Karpas-422 (cell line): ENCODE results near the gene GSTP1. TPM values are rescaled to one million over a fixed set of nuclear protein-coding genes. Genes with fewer than 3 reads are reported as not detected.
"Not testable (repeated sequence)": the region's sequence is repeated elsewhere in the genome, so short reads cannot be mapped to it uniquely, and the experiment has no call there.

Source experiments
- DNase-seq: peaks from one replicate; pipeline ENCODE4 v3.0.0-alpha.2; 2015
- H2AFZ ChIP-seq: fragments of 200-600 bp; sonication (generic); 2 replicates; pipeline ENCODE4 v1.6.1; 2014; ENCODE audit warnings: antibody characterized with exemption, low read length, mixed read lengths
- H3K27ac ChIP-seq: fragments of 200-600 bp; sonication (generic); 2 replicates; pipeline ENCODE4 v1.5.1; 2014; ENCODE audit warnings: mild to moderate bottlenecking, low read length, moderate library complexity
- H3K27me3 ChIP-seq: fragments of 200-600 bp; sonication (generic); 2 replicates; pipeline ENCODE4 v1.6.1; 2014; ENCODE audit warnings: low read length, mixed read lengths
- H3K36me3 ChIP-seq: fragments of 200-600 bp; sonication (generic); 2 replicates; pipeline ENCODE4 v1.6.1; 2014; ENCODE audit warnings: low read length, mixed read lengths; ENCODE audit not compliant: insufficient read depth
- H3K4me1 ChIP-seq: fragments of 200-600 bp; sonication (generic); 2 replicates; pipeline ENCODE4 v1.6.1; 2014; ENCODE audit warnings: mild to moderate bottlenecking, low read length, mixed read lengths
- H3K4me2 ChIP-seq: fragments of 200-600 bp; sonication (generic); 2 replicates; pipeline ENCODE4 v1.6.1; 2014; ENCODE audit warnings: low read length, low read depth, mild to moderate bottlenecking; ENCODE audit not compliant: poor library complexity, severe bottlenecking
- H3K4me3 ChIP-seq: fragments of 200-600 bp; sonication (generic); 2 replicates; pipeline ENCODE4 v1.5.1; 2014; ENCODE audit warnings: mild to moderate bottlenecking, antibody characterized with exemption, low read length, mixed read lengths
- H3K79me2 ChIP-seq: fragments of 200-600 bp; sonication (generic); 2 replicates; pipeline ENCODE4 v1.6.1; 2014; ENCODE audit warnings: mild to moderate bottlenecking, low read length, mixed read lengths
- H3K9ac ChIP-seq: fragments of 200-600 bp; sonication (generic); 2 replicates; pipeline ENCODE4 v1.6.0; 2014; ENCODE audit warnings: low read length
- H3K9me2 ChIP-seq: fragments of 200-600 bp; sonication (generic), shearing (Covaris generic); replicated peaks from 2 replicates; pipeline ENCODE4 v1.6.0; 2014; ENCODE audit warnings: mild to moderate bottlenecking, low read length, moderate library complexity; ENCODE audit not compliant: insufficient read depth
- H3K9me3 ChIP-seq: fragments of 300-700, 200-600 bp; sonication (generic); 2 replicates; pipeline ENCODE4 v1.6.1; 2014; ENCODE audit warnings: low read length, mixed read lengths
- H4K20me1 ChIP-seq: fragments of 200-600 bp; sonication (generic); 2 replicates; pipeline ENCODE4 v1.6.1; 2014; ENCODE audit warnings: mild to moderate bottlenecking, antibody characterized with exemption, low read length, low read depth; ENCODE audit not compliant: insufficient read depth
- total RNA-seq: library from RNA; depleted of rRNA; stranded (reverse); fragments of >200 nt; shearing (Covaris generic); gene quantifications from 2 replicates; pipeline ENCODE4 v1.2.3, GENCODE V29; 2014; ENCODE audit warnings: low replicate concordance

GSTP1 gene
- total RNA-seq, 1 experiment from 2014 or later: 1,085 TPM

- peaks cover 32% of the 10 kb centered on the region for H3K36me3 ChIP-seq
- H3K4me3 ChIP-seq: peak overlapping the region; percentile 94
- no peak overlapping the region for H2AFZ ChIP-seq
- peak overlapping the region; percentile 97 for H3K4me2 ChIP-seq
- H3K4me1 ChIP-seq: peaks cover 54% of the 10 kb centered on the region
- H3K27ac ChIP-seq: peak overlapping the region; percentile 81
- H3K79me2 ChIP-seq: peaks cover 10% of the 10 kb centered on the region
- no peaks in the 10 kb centered on the region for H3K9me3 ChIP-seq
- no peaks in the 10 kb centered on the region for H3K9me2 ChIP-seq
- H3K9ac ChIP-seq: peak overlapping the region; percentile 98
- H3K27me3 ChIP-seq: no peaks in the 10 kb centered on the region
- DNase-seq: no peak
- H4K20me1 ChIP-seq: peaks cover 15% of the 10 kb centered on the region
Measured at GRCh38 chr11:67584881-67585873, 1.6 kb downstream of the GSTP1 start.

- no peak for DNase-seq
- no peaks in the 10 kb centered on the region for H3K9me3 ChIP-seq
- H3K4me2 ChIP-seq: no peak overlapping the region
- H3K27ac ChIP-seq: no peak overlapping the region
- peaks cover 32% of the 10 kb centered on the region for H3K36me3 ChIP-seq
- H3K4me3 ChIP-seq: 0 out of 2 replicates have a peak overlapping the region, but pooled peaks have one; percentile 94
- no peak overlapping the region for H3K9ac ChIP-seq
- peaks cover 10% of the 10 kb centered on the region for H3K79me2 ChIP-seq
- peaks cover 54% of the 10 kb centered on the region for H3K4me1 ChIP-seq
- no peaks in the 10 kb centered on the region for H3K27me3 ChIP-seq
- peaks cover 15% of the 10 kb centered on the region for H4K20me1 ChIP-seq
- no peaks in the 10 kb centered on the region for H3K9me2 ChIP-seq
- no peak overlapping the region for H2AFZ ChIP-seq
Measured at GRCh38 chr11:67585911-67586310, 2.3 kb downstream of the GSTP1 start.

- peaks cover 54% of the 10 kb centered on the region for H3K4me1 ChIP-seq
- no peak overlapping the region for H3K4me3 ChIP-seq
Measured at GRCh38 chr11:67586568-67587250, 3.1 kb downstream of the GSTP1 start.

GRCh38 chr11:67588136-67588503 lies 4.5 kb downstream of the GSTP1 start:
- H3K27me3 ChIP-seq: no peaks in the 10 kb centered on the region
- H3K9me2 ChIP-seq: no peaks in the 10 kb centered on the region
- H3K4me2 ChIP-seq: peak overlapping the region; percentile 18
- H3K9me3 ChIP-seq: no peaks in the 10 kb centered on the region
- H3K79me2 ChIP-seq: peaks cover 10% of the 10 kb centered on the region
- peaks cover 44% of the 10 kb centered on the region for H3K4me1 ChIP-seq
- peaks cover 15% of the 10 kb centered on the region for H4K20me1 ChIP-seq
- H3K36me3 ChIP-seq: peaks cover 32% of the 10 kb centered on the region
- H3K27ac ChIP-seq: peak overlapping the region; percentile 70
- no peak overlapping the region for H2AFZ ChIP-seq
- no peak for DNase-seq
- no peak overlapping the region for H3K9ac ChIP-seq
- H3K4me3 ChIP-seq: no peak overlapping the region

More at GRCh38 chr11:67586568-67587250, 3.1 kb downstream of the GSTP1 start:
- Histone ChIP-seq H3K9me3 (no peaks in the 10 kb centered on the region), H3K27ac (peak overlapping the region; percentile 70), H3K9ac (no peak overlapping the region), H3K9me2 (no peaks in the 10 kb centered on the region), H2AFZ (no peak overlapping the region), H4K20me1 (peaks cover 15% of the 10 kb centered on the region), H3K27me3 (no peaks in the 10 kb centered on the region), H3K79me2 (peaks cover 10% of the 10 kb centered on the region), H3K4me2 (no peak overlapping the region), H3K36me3 (peaks cover 32% of the 10 kb centered on the region)
- DNase-seq: no peak

GRCh38 chr11:67588899-67589415 lies 5.3 kb downstream of the GSTP1 start:
- H3K79me2 ChIP-seq, H3K27ac ChIP-seq, H3K4me2 ChIP-seq, H3K9me3 ChIP-seq, DNase-seq, H2AFZ ChIP-seq, H3K27me3 ChIP-seq, H3K9ac ChIP-seq, H3K9me2 ChIP-seq, H3K4me3 ChIP-seq: not testable (repeated sequence)
- H4K20me1 ChIP-seq: peaks cover 15% of the 10 kb centered on the region
- H3K36me3 ChIP-seq: peaks cover 32% of the 10 kb centered on the region
- H3K4me1 ChIP-seq: peaks cover 46% of the 10 kb centered on the region

GRCh38 chr11:67592880-67593564 lies 9.4 kb downstream of the GSTP1 start:
- H3K79me2 ChIP-seq: no peaks in the 10 kb centered on the region
- no peak for DNase-seq
- no peak overlapping the region for H2AFZ ChIP-seq
- H3K4me1 ChIP-seq: peaks cover 15% of the 10 kb centered on the region
- H3K9me3 ChIP-seq: no peaks in the 10 kb centered on the region
- H3K4me2 ChIP-seq: no peak overlapping the region
- no peaks in the 10 kb centered on the region for H3K27me3 ChIP-seq
- H3K9ac ChIP-seq: no peak overlapping the region
- no peaks in the 10 kb centered on the region for H3K9me2 ChIP-seq
- no peak overlapping the region for H3K4me3 ChIP-seq
- H3K27ac ChIP-seq: no peak overlapping the region
- peaks cover 5% of the 10 kb centered on the region for H3K36me3 ChIP-seq
- no peaks in the 10 kb centered on the region for H4K20me1 ChIP-seq

- H2AFZ ChIP-seq: no peak overlapping the region
- no peaks in the 10 kb centered on the region for H3K9me2 ChIP-seq
- no peak for DNase-seq
- H3K27me3 ChIP-seq: no peaks in the 10 kb centered on the region
- no peaks in the 10 kb centered on the region for H3K79me2 ChIP-seq
- peaks cover 12% of the 10 kb centered on the region for H3K4me1 ChIP-seq
- peaks cover 5% of the 10 kb centered on the region for H3K36me3 ChIP-seq
- no peak overlapping the region for H3K4me3 ChIP-seq
- no peak overlapping the region for H3K4me2 ChIP-seq
- no peak overlapping the region for H3K9ac ChIP-seq
- no peaks in the 10 kb centered on the region for H3K9me3 ChIP-seq
- H4K20me1 ChIP-seq: no peaks in the 10 kb centered on the region
- H3K27ac ChIP-seq: no peak overlapping the region
Measured at GRCh38 chr11:67593565-67593905, 9.9 kb downstream of the GSTP1 start.
